ENCODE measurements around the gene FHIT.

FHIT gene

DNA sequence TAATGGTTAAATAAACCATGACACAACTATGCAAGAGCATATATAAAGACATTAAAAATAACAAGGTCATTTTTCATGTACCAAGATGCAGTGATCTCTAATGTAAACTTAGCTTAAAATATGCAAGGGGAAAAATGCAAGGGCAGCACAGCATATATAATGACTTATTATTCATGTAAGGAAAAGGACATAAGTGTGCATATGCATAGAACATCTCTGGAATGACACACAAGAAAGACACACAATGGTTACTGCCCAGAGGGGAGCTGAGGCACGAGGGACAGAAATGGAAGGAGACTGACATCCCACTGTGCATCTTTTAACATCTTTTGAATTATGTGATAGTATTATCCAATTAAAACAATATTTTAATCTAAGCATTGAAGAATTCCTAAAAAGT is 79.0 kb downstream of the FHIT start:
- peaks cover 4% of the 10 kb centered on the region for H3K9me3 Mint-ChIP-seq
- no peak for DNase-seq
- TF ChIP-seq, protein P1, sequence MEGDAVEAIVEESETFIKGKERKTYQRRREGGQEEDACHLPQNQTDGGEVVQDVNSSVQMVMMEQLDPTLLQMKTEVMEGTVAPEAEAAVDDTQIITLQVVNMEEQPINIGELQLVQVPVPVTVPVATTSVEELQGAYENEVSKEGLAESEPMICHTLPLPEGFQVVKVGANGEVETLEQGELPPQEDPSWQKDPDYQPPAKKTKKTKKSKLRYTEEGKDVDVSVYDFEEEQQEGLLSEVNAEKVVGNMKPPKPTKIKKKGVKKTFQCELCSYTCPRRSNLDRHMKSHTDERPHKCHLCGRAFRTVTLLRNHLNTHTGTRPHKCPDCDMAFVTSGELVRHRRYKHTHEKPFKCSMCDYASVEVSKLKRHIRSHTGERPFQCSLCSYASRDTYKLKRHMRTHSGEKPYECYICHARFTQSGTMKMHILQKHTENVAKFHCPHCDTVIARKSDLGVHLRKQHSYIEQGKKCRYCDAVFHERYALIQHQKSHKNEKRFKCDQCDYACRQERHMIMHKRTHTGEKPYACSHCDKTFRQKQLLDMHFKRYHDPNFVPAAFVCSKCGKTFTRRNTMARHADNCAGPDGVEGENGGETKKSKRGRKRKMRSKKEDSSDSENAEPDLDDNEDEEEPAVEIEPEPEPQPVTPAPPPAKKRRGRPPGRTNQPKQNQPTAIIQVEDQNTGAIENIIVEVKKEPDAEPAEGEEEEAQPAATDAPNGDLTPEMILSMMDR (IDR thresholded peaks at IDR 0.05) = no peak
- H3K36me3 Mint-ChIP-seq (ENCODE audit: low read depth) = peaks cover 3% of the 10 kb centered on the region
- H3K27me3 Mint-ChIP-seq (ENCODE audit: low read depth, poor library complexity) = peaks cover 3% of the 10 kb centered on the region
- no peak overlapping the region for H3K27ac Mint-ChIP-seq
- H3K4me3 Mint-ChIP-seq = no peak overlapping the region
- peaks cover 25% of the 10 kb centered on the region for H3K4me1 Mint-ChIP-seq

- peaks cover 25% of the 10 kb centered on the region for H3K4me1 Mint-ChIP-seq
- DNase-seq = no peak
- no peak overlapping the region for H3K4me3 Mint-ChIP-seq
- H3K27ac Mint-ChIP-seq = no peak overlapping the region
- H3K27me3 Mint-ChIP-seq (ENCODE audit: low read depth, poor library complexity) = no peaks in the 10 kb centered on the region
- H3K36me3 Mint-ChIP-seq (ENCODE audit: low read depth) = peaks cover 16% of the 10 kb centered on the region
- peaks cover 19% of the 10 kb centered on the region for H3K9me3 Mint-ChIP-seq
- TF ChIP-seq, protein P1 (IDR thresholded peaks at IDR 0.05) = no peak
Measured at GRCh38 chr3:61169621-61170251, 81.5 kb downstream of the FHIT start.

GRCh38 chr3:61168286-61168685 is 83.0 kb downstream of the FHIT start:
- Mint-ChIP-seq H3K27me3 (ENCODE audit: low read depth, poor library complexity) (no peaks in the 10 kb centered on the region), H3K4me1 (peaks cover 18% of the 10 kb centered on the region), H3K4me3 (no peak overlapping the region), H3K36me3 (ENCODE audit: low read depth) (peaks cover 23% of the 10 kb centered on the region), H3K9me3 (peaks cover 25% of the 10 kb centered on the region), H3K27ac (no peak overlapping the region)
- TF ChIP-seq, protein P1 (IDR thresholded peaks at IDR 0.05) = no peak
- no peak for DNase-seq

DNA sequence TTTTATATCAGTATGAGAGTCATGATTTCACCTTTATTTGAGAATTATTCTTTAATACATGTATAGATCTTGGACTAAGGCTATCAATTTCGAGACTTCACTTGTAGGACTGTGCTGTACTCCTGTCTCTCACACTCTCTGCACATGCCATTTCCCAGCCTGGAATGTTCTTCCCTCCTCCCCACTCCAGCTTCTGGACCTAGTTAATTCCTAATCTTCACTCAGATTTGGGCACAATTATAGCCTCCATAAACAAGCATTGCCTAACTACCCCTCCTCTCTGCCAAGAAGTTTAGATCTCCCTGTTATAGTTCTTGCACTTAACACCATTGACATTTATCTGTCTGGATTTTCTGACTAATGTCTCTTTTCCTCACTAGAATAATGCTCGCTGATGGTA is 88.3 kb downstream of the FHIT start:
- peaks cover 25% of the 10 kb centered on the region for H3K9me3 Mint-ChIP-seq

GRCh38 chr3:61158667-61159066 is 92.6 kb downstream of the FHIT start:
- TF ChIP-seq, protein P1 (IDR thresholded peaks at IDR 0.05) = no peak
- Mint-ChIP-seq H3K4me3 (no peak overlapping the region), H3K9me3 (no peaks in the 10 kb centered on the region), H3K36me3 (ENCODE audit: low read depth) (no peaks in the 10 kb centered on the region), H3K27me3 (ENCODE audit: low read depth, poor library complexity) (no peaks in the 10 kb centered on the region), H3K4me1 (peaks cover 36% of the 10 kb centered on the region), H3K27ac (no peak overlapping the region)
- DNase-seq = no peak

More for the DNA sequence above, 88.3 kb downstream of the FHIT start:
- H3K36me3 Mint-ChIP-seq (ENCODE audit: low read depth) = peaks cover 23% of the 10 kb centered on the region
- DNase-seq = no peak
- TF ChIP-seq, protein P1 (IDR thresholded peaks at IDR 0.05) = no peak
- H3K27ac Mint-ChIP-seq = no peak overlapping the region
- H3K4me1 Mint-ChIP-seq = peaks cover 27% of the 10 kb centered on the region
- H3K4me3 Mint-ChIP-seq = no peak overlapping the region
- no peaks in the 10 kb centered on the region for H3K27me3 Mint-ChIP-seq (ENCODE audit: low read depth, poor library complexity)

DNA sequence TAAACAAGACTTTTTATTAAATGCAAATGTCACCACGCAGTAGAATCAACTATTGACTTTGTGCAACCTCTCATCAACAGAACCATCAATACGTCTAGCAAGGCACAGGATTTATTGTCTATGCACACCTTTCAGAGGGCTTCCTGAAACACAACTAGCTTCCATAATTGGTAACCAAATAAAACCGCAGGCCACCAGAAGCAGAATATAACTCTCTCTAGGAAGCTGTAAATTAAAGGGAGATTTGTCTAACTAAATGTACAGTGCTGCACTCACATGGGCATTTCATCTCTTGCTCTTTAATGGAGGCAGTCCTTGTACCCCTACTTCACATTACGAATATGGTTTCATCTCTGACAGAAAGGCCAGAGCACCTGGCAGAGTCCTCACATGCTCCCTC is 93.0 kb downstream of the FHIT start:
- Mint-ChIP-seq H3K4me3 (no peak overlapping the region), H3K27me3 (ENCODE audit: low read depth, poor library complexity) (no peaks in the 10 kb centered on the region)

More for the DNA sequence above, 93.0 kb downstream of the FHIT start:
- Mint-ChIP-seq H3K27ac (peak overlapping the region; percentile 12), H3K9me3 (no peaks in the 10 kb centered on the region), H3K4me1 (peaks cover 36% of the 10 kb centered on the region), H3K36me3 (ENCODE audit: low read depth) (no peaks in the 10 kb centered on the region)
- DNase-seq = no peak
- TF ChIP-seq, protein P1 (IDR thresholded peaks at IDR 0.05) = no peak
